HG03469 (cell line): Measurements from ENCODE around the gene RTN4RL1.
"Not testable (repeated sequence)": the region's sequence is repeated elsewhere in the genome, so short reads cannot be mapped to it uniquely, and the experiment has no call there.

Experiments used
- ATAC-seq: cut with Tn5 transposase; IDR thresholded peaks from one replicate; pipeline ENCODE4 v1.9.1; 2021; ENCODE audit warnings: mild to moderate bottlenecking, moderate library complexity, moderate number of reproducible peaks; ENCODE audit not compliant: unreplicated experiment

RTN4RL1 gene

GRCh38 chr17:2008332-2009126 lies 16.6 kb downstream of the RTN4RL1 start:
- no peak for ATAC-seq

GRCh38 chr17:2004435-2004952 lies 20.6 kb downstream of the RTN4RL1 start:
- ATAC-seq: no peak

DNA sequence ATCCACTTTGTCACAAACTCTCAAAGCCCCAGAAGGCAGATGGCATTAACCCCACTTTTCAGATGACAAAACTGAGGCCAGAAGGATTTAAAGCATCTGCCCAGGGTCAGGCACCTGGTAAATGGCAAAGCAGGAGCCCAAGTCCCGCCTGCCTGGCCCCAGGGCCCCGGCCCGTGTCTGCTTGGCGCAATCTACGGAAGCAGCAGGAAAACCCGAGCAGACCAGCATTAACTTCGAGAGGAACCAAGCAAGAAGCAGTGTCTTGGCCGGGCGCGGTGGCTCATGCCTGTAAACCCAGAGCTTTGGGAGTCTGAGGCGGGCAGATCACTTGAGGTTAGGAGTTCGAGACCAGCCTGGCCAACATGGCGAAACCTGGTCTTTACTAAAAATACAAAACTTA lies 21.6 kb downstream of the RTN4RL1 start:
- ATAC-seq: no peak

GRCh38 chr17:2002767-2003329 lies 22.3 kb downstream of the RTN4RL1 start:
- ATAC-seq: no peak

DNA sequence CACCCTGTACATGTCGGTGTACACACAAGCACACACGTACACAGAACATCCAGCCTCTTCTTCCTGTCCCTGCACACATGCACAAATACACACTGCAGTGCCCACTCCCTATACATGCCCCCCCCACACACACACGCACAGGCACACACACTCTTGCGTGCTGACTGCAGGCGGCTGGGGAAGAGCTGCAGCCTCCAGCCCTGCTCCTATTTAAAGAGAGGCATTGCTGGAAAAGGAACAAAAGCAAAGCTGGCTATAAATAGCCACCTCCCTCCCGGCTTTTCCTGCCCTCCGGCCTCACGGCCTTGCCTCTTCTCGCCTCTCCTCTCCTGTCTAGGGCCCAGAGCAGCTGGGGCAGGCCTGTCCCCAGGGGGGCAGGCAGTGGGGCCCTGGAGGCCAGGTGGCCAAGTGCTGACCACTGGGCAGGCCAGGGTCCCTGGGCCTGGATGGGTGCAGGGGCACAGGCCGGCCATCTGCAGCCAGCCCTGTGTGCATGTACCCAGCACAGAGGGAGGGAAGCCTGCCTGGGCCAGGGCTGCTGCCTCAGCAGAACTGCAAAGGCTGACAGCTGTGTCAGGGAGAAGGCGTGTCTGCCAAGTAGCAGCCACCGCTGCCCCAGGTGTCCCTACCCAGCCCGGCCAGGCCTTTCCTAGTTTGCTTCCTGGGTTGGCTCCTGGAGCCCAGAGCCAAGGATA lies 25.4 kb downstream of the RTN4RL1 start:
- ATAC-seq: no peak

DNA sequence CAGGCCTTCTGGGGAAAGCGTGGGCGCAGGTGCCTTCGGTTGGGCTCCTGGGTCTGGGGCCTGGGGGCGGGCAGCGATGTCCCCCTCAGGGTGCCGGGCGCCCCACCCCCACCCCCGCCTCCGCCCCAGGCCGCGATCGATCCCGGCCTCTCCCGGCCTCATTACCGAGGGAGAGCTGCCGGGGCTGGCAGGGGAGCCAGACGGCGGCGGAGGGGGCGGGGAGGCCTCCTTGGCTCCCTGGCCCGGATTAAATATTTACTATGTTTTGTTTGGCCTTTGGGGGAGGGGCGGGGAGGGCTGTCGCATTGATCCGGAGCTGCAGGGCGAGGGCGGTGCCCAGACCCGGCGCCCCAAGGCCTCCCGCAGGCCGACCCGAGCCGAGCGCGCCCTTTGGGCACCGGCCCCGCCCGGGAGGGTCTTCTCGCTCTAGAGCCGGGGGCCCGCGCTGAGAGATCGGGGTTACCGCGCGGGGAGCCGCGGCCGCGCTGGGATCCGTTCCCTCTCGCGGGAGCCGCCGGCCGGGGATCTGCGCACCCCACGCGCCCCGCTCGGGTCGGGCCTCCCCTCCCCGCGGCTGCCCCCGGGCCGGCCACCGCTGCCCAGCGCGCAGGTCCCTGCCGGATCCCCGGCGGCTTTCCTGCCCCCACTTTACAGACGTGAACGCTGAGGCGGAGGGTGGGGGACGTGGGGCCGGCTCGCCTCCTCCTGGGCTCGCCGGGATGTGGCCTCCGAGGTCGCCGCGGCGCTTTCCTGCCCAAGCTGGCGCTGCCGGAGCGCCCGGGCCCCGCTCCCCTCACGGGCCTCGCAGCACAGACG lies 27.0 kb downstream of the RTN4RL1 start:
- no peak for ATAC-seq

GRCh38 chr17:1997289-1997926 lies 27.7 kb downstream of the RTN4RL1 start:
- ATAC-seq: no peak

GRCh38 chr17:1996800-1997288 lies 28.3 kb downstream of the RTN4RL1 start:
- ATAC-seq: no peak

DNA sequence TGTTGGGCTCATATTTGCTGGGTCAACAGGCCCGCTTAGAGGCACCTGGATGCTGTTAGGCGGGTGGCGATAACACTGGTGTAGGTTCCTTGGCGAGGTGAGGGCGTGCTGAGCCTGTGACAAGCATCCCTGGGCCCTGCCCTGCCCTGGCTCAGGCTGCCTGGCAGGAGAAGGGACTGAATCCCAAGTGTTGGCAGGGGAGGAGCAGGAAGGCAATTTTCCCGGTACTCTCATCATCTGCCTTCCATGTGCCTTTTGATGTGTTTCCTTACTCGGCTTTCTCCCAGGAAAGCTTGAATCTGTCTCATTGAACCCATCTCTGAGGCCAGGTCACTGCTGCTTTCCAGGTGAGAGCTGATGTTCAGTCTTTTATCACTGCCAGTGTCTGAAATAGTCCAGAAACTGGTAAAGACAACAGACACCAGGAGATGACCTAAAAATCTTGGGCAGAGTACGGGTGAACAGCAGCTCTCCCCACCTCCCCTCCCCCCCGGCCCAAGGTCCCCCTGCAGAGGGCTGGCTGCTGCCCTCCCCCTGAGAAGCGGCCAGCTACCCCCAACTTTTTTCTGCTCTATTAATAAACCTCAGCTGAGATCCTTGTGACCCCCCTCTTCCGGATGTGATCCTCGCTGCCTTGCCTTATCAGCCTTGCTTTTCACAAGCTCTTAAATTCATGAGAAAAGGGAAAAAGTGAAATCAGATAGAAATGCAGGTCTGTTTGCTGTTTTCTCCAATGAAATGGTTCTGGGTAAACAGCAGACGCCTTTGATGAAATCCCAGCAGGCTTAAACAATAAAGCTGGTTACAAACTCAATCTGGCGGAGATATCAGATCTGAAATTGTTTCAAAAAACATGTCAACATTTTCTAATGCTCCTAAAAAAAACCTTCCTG lies 29.0 kb downstream of the RTN4RL1 start:
- ATAC-seq: no peak

GRCh38 chr17:1995321-1995892 lies 29.7 kb downstream of the RTN4RL1 start:
- ATAC-seq: no peak

GRCh38 chr17:1994707-1995106 lies 30.4 kb downstream of the RTN4RL1 start:
- no peak for ATAC-seq

GRCh38 chr17:1992541-1992940 lies 32.6 kb downstream of the RTN4RL1 start:
- ATAC-seq: no peak

DNA sequence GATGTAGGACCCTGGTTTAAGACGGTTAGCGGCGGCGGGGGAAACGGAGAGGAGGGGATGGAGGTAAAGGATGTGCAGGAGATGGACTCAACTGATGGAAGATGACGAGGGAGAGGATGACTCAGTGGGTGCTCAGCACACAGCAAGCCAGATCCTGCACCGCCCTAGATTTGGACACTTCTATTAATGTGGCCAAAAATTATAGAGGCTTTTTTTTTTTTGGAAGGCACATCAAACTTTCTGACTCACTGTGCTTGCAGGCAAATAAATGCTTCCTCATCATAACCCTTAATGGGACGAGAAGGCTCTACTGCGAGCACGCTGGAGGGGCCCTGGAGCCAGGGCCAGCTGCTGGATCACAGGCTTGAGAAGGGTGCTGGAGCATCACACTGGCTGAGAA lies 36.0 kb downstream of the RTN4RL1 start:
- ATAC-seq: no peak

GRCh38 chr17:1986783-1987451 lies 38.2 kb downstream of the RTN4RL1 start:
- no peak for ATAC-seq

DNA sequence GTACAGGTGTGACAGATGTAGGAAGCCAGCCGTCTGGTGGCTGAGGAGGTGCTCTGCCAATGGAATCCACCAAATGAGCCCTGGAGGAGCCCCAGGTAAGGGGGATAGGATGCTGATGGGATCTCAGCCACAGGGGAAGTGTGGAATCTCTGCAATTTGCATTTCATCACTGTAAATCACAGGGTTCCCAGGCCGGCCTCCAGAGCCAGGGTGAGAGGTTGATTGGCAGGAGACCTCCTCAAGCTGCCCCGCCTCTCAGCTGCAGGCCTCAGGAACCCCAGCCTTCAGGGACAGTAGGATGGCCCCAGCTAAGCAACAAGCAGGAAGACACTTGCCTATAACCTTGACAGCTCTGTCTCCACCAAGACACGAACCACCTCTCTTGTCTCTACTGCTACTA lies 39.4 kb downstream of the RTN4RL1 start:
- no peak for ATAC-seq

DNA sequence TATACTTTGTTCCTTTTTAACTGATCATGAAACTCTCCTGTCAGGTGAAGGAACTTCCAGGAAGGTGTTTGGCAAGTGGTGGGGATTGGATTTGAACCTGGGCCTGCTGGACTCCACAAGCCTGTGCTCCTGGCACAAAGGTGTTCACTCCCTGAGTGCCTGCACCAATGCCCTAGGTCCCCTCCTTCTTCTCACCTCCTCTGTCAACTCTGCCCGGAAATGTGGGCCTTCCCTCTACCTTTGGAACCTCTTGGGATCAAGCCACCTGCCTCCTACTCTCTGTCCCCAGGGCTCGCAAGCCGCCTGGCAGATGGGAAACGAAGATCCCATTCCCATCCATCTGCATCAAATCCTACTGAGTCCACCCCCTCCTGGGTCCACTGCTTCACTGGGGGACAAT lies 40.0 kb downstream of the RTN4RL1 start:
- no peak for ATAC-seq

GRCh38 chr17:1982793-1983366 lies 42.3 kb downstream of the RTN4RL1 start:
- ATAC-seq: not testable (repeated sequence)

DNA sequence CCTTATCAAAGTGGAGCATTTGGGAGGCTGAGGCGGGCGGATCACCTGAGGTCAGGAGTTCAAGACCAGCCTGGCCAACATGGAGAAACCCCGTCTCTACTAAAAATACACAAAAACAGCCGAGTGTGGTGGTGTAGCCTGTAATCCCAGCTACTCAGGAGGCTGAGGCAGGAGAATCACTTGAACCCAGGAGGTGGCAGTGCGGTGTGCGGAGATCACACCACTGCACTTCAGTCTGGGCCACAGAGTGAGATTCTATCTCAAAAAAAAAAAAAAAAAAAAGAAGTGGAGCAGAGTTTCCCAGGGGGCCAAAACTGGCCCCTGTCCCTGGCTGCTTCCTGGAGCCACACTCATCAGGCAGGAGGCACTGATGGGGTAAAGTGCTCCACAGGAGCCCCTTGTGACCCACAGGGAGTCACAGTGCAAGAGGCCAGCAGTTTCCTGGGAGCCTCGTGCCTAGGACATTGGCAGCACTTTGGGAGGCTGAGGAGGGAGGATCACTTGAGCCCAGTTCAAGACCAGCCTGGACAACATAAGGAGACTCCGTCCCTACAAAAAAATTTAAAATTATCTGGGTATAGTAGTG lies 44.4 kb downstream of the RTN4RL1 start:
- ATAC-seq: no peak
